Stomach smooth muscle (tissue), 2 donors: ENCODE measurements around the gene TTC38.
A peak's percentile ranks its signal among the peaks of the same experiment; 100 is the strongest.

Experiments
- H3K27ac ChIP-seq: one replicate; pipeline ENCODE4 v1.7.0; 2013; ENCODE audit warnings: mild to moderate bottlenecking, low read length, inconsistent platforms
- H3K27me3 ChIP-seq, 2 donors: one replicate each; pipeline ENCODE4 v1.7.0; 2013; ENCODE audit warnings: low read length in 2 of 2; ENCODE audit not compliant: insufficient read depth in 2 of 2, control insufficient read depth in 1 of 2
- H3K36me3 ChIP-seq, 2 donors: one replicate each; pipeline ENCODE4 v1.7.0; 2013; ENCODE audit warnings: low read length in 2 of 2; ENCODE audit not compliant: control insufficient read depth in 2 of 2, insufficient read depth in 2 of 2
- H3K4me1 ChIP-seq: one replicate; pipeline ENCODE4 v1.7.0; 2013; ENCODE audit warnings: low read length; ENCODE audit not compliant: control insufficient read depth, insufficient read depth
- H3K4me3 ChIP-seq, 2 donors: one replicate each; pipeline ENCODE4 v1.7.0; 2013; ENCODE audit warnings: low read length in 2 of 2
- H3K9ac ChIP-seq, 2 donors: one replicate each; pipeline ENCODE4 v1.7.0; 2013; ENCODE audit warnings: low read length in 2 of 2, mild to moderate bottlenecking in 1 of 2
- H3K9me3 ChIP-seq, 2 donors: one replicate each; pipeline ENCODE4 v1.7.0; 2013; ENCODE audit warnings: low read length in 2 of 2; ENCODE audit not compliant: control insufficient read depth in 2 of 2
- donor health status: healthy.
- donor health status: Pancreatic carcinoma.

The TTC38 gene

DNA sequence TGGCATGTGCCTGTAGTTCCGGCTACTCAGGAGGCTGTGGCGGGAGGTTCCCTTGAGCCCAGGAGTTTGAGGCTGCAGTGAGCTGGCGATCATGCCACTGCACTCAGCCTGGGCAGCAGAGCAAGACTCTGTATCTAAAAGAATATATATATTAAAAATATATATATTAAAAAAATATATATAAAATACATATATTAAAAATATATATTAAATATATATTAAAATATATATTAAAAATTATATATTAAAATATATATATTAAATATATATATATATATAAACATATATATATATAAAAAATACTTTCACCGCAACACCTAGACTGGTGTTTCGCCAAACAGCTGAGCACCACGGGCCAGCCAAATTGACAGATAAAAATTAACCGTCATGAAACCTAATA lies 8.8 kb downstream of the TTC38 start:
- no peak overlapping the region for H3K4me3 ChIP-seq
- no peak overlapping the region for H3K27ac ChIP-seq
- peaks cover 65 to 71% of the 10 kb centered on the region in 2 donors for H3K36me3 ChIP-seq
- no peaks in the 10 kb centered on the region for H3K4me1 ChIP-seq
- H3K9ac ChIP-seq, result no peak overlapping the region
- H3K9me3 ChIP-seq, result no peaks in the 10 kb centered on the region
- no peaks in the 10 kb centered on the region for H3K27me3 ChIP-seq

DNA sequence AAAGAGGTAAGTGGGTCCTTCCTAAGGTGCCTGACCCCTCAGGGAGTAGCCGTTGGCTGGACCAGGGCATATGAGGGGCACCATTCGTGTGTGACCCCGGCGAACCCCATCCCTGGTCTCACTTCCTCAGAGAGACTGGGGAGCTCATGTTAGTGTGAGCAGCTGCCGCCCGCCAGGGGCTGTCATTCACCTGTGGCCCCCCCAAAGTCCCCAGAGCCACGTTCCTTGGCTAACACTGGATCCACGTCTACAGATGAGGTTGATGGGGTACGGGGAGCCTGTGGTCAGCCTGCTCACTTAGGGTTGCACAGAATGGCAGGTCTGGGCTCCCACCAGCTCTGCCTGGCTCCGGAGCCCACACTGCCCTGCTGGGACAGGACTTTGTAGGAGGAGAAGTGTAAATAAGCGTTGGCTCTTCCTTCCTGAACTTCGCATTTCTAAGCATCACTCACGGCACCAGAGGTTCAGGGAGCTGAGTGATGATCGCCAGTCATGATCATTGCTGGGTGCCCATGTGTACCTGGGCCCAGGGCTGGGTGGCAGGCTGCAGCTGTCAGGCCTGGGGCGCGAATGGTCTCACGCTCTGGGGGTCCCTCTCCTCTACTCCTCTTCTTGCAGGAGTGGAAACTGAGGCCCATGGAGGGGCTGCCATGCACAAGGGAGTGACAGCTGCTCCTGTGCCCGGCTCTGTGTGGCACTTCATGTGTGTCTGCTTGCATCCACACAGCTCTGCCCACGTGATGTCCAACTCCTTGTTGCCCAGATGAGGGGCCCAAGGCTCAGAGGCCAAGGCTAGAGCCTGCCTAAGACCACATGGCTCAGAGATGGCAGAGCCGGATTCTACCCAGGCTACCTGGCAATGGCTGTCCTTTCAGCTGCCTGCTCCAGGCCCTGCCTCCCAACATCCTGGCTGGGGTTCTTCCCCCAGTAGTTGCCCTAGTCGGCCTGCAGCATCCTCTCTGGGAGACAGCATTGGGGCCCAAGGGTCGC lies 11.1 kb downstream of the TTC38 start:
- peaks cover 72 to 74% of the 10 kb centered on the region in 2 donors for H3K36me3 ChIP-seq
- H3K9me3 ChIP-seq, result no peaks in the 10 kb centered on the region
- no peak overlapping the region for H3K27ac ChIP-seq
- no peaks in the 10 kb centered on the region for H3K27me3 ChIP-seq
- no peaks in the 10 kb centered on the region for H3K4me1 ChIP-seq
- H3K4me3 ChIP-seq, result no peak overlapping the region
- H3K9ac ChIP-seq, result no peak overlapping the region

DNA sequence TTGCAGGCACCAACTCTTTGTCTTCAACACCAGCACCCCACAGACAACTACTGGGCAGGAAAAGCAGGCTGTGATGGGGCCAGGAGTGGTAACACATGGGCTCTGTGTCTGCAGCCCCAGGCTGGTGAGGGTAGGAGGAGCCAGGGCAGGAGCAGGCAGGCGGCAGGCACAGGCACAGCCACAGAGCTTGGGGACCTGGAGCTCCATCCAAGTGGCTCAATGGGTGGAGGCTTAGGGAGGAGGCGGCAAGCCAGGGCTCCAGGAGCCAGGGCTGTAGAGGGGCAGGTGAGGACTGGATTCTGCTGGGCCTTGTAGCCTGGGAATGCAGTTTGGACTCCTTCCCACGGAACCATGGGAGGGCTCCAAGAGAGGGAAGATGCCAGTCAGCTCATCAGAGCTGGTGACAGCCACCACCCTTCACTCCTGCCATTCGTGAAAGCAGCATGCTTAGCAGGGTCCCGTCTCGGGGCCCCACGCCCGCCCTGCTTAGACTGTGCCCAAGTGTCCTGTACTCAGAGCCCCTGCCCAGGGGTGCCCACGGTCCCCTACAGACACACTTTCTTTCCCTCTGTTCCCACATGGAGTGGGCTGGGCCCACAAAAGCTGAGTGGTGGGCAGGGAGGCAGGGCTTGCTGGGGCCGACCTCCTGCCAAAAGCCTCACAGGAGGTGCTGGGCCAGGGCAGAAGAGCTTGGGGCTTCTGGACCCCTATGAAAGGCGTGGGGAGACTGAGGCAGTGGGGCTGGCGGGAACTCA lies 12.4 kb downstream of the TTC38 start:
- Histone ChIP-seq H3K4me3 (no peak overlapping the region), H3K9ac (no peak overlapping the region), H3K36me3 (peaks cover 73 to 75% of the 10 kb centered on the region in 2 donors), H3K4me1 (no peaks in the 10 kb centered on the region), H3K9me3 (no peaks in the 10 kb centered on the region), H3K27me3 (no peaks in the 10 kb centered on the region), H3K27ac (no peak overlapping the region)

- no peaks in the 10 kb centered on the region for H3K9me3 ChIP-seq
- no peak overlapping the region for H3K27ac ChIP-seq
- no peak overlapping the region for H3K9ac ChIP-seq
- H3K36me3 ChIP-seq, result peaks cover 66 to 69% of the 10 kb centered on the region in 2 donors
- H3K4me3 ChIP-seq, result no peak overlapping the region
- H3K4me1 ChIP-seq, result no peaks in the 10 kb centered on the region
- no peaks in the 10 kb centered on the region for H3K27me3 ChIP-seq
These were observed 13.3 kb downstream of the TTC38 start for GRCh38 chr22:46280999-46281623.

DNA sequence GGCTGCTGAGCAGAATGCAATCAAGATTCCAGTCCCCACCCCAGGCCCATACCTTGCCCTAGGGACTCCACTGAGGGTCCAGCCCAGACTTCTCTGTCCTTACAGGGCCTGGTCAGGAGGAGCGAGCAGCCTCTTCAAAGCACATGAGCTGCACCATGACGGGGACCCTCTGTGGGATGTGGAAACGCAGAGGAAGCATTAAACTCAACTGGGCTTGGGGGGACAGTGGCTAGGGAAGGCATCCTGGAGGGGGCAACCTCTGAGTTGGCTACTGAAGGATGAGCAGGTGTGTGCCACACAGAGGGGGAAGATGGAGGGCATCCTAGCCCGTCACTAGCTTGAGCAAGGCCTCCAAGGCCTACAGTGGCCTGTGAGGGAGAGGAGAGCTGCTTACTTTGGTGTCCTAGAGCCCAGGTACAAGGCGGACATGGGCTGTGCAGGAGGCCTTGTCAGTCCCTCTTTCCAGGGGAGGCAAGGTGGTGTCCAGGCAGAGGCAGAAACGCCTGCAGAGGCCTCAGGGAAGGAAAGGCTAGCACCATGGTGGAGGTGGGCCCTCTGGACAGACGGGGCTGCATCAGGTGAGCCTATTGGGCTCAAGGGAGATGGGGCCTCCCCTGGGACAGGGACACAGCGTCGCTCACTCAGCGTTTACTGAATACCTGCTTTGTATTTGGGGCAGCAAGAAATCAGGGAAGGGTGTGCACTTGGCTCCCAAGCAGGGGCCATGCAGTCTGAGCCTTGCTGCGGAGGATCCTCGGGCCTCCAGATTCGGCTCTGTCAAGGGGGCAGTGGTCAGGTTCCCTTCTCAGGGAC lies 14.3 kb downstream of the TTC38 start:
- H3K27ac ChIP-seq, result no peak overlapping the region
- no peak overlapping the region for H3K9ac ChIP-seq
- no peaks in the 10 kb centered on the region for H3K9me3 ChIP-seq
- no peaks in the 10 kb centered on the region for H3K27me3 ChIP-seq
- H3K4me3 ChIP-seq, result no peak overlapping the region
- no peaks in the 10 kb centered on the region for H3K4me1 ChIP-seq
- peaks cover 65 to 67% of the 10 kb centered on the region in 2 donors for H3K36me3 ChIP-seq

DNA sequence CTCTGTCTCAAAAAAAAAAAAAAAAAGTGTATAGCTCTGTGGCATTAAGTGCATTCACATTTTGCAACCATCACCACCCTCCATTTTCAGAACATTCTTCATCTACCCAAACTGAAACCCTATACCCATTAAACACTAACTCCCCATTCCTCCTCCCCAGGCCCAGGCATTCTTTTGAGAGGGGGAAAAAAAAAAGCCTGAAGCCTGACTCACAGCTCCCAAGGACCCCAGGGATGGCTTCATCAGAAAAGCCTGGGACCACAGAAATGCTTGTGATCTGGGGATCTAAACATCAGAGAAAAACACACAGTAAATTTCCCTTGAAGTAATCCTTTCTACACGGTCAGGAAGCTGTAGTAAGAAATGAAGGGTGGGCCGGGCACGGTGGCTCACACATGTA lies 18.2 kb downstream of the TTC38 start:
- no peaks in the 10 kb centered on the region for H3K4me1 ChIP-seq
- no peak overlapping the region for H3K4me3 ChIP-seq
- no peaks in the 10 kb centered on the region for H3K27me3 ChIP-seq
- no peaks in the 10 kb centered on the region for H3K9me3 ChIP-seq
- H3K36me3 ChIP-seq, result peaks cover 42 to 50% of the 10 kb centered on the region in 2 donors
- no peak overlapping the region for H3K27ac ChIP-seq
- H3K9ac ChIP-seq, result no peak overlapping the region

DNA sequence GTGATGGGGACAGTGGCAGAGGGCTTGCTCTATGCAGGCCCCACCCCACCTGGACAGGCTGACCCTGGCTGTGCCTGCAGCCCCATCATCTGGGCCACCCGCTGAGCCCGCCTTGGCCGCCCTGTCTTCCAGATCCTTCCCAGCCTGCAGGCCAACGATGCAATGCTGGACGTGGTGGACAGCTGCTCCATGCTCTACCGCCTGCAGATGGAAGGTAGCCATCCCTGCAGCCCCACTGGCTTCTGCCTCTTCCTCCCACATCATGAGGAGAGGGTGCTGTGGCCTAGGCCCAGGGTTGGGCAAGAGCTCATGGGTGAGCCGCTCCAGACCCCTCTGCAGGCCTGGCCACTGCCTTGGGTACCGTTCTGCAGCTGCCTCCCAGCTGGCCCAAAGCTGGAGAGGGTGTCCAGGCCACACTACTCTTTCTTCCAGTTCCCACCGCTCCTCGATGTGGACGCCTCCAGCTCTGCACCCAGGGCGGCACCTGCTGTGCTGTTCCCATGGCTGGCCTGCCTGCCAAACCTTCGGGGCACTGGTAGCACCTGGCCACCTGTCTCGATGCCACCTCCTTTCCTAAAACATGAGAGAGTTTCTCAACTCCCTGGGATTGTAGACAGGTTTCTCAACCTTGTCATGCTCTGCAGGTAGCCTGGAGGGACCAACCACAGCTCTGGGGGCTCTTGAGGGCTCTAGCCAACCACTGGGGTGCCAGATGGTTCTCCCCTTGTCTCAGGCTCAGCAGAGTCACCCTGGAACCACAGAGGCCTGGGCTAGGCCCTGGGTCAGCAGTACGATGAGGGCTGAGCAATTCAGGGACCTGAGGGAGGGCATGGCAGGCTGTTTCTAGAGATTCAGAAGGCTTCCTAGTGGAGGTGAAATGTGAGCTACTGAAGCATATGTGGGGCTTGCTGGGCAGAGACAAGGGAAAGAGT lies 19.4 kb downstream of the TTC38 start:
- Histone ChIP-seq H3K9ac (no peak overlapping the region), H3K4me3 (no peak overlapping the region)

GRCh38 chr22:46287873-46288751 lies 20.3 kb downstream of the TTC38 start:
- Histone ChIP-seq H3K27ac (peak overlapping the region; percentile 11), H3K4me3 (no peak overlapping the region), H3K36me3 (peaks cover 38 to 50% of the 10 kb centered on the region in 2 donors), H3K27me3 (no peaks in the 10 kb centered on the region), H3K9ac (no peak overlapping the region), H3K4me1 (no peaks in the 10 kb centered on the region), H3K9me3 (peaks cover 0 to 2% of the 10 kb centered on the region in 2 donors)

More for the DNA sequence above, 19.4 kb downstream of the TTC38 start:
- no peaks in the 10 kb centered on the region for H3K27me3 ChIP-seq
- peaks cover 0 to 2% of the 10 kb centered on the region in 2 donors for H3K9me3 ChIP-seq
- peaks cover 37 to 47% of the 10 kb centered on the region in 2 donors for H3K36me3 ChIP-seq
- H3K4me1 ChIP-seq, result no peaks in the 10 kb centered on the region
- peak overlapping the region; percentile 11 for H3K27ac ChIP-seq

- Histone ChIP-seq H3K4me3 (no peak overlapping the region), H3K36me3 (peaks cover 35 to 48% of the 10 kb centered on the region in 2 donors), H3K27me3 (no peaks in the 10 kb centered on the region), H3K4me1 (no peaks in the 10 kb centered on the region), H3K27ac (no peak overlapping the region), H3K9ac (no peak overlapping the region), H3K9me3 (peaks cover 0 to 2% of the 10 kb centered on the region in 2 donors)
These were observed 21.0 kb downstream of the TTC38 start for GRCh38 chr22:46288846-46289243.
